Osteocyte (in vitro differentiated cells): Measurements from ENCODE around the gene CAMK1D. TPM values are rescaled to one million over a fixed set of nuclear protein-coding genes. Genes with fewer than 3 reads are reported as not detected.
"Not testable (repeated sequence)": the region's sequence is repeated elsewhere in the genome, so short reads cannot be mapped to it uniquely, and the experiment has no call there.

ENCODE experiments used
- DNase-seq: peaks from one replicate; pipeline ENCODE4 v3.0.0; 2021; ENCODE audit warnings: mixed read lengths; ENCODE audit not compliant: unreplicated experiment; ENCODE audit errors: extremely low spot score
- H3K27ac Mint-ChIP-seq: one replicate; pipeline ENCODE4 v1.8.0; 2021; ENCODE audit warnings: mild to moderate bottlenecking, mixed read lengths; ENCODE audit not compliant: unreplicated experiment
- H3K27me3 Mint-ChIP-seq: one replicate; pipeline ENCODE4 v1.8.0; 2021; ENCODE audit warnings: mixed read lengths; ENCODE audit not compliant: unreplicated experiment
- H3K36me3 Mint-ChIP-seq: one replicate; pipeline ENCODE4 v1.8.0; 2021; ENCODE audit warnings: mixed read lengths; ENCODE audit not compliant: unreplicated experiment
- H3K4me1 Mint-ChIP-seq: one replicate; pipeline ENCODE4 v1.8.0; 2021; ENCODE audit warnings: mixed read lengths; ENCODE audit not compliant: unreplicated experiment
- H3K4me3 Mint-ChIP-seq: one replicate; pipeline ENCODE4 v1.8.0; 2021; ENCODE audit warnings: mild to moderate bottlenecking, moderate library complexity, mixed read lengths; ENCODE audit not compliant: unreplicated experiment
- H3K9me3 Mint-ChIP-seq: one replicate; pipeline ENCODE4 v1.8.0; 2021; ENCODE audit warnings: mixed read lengths; ENCODE audit not compliant: unreplicated experiment
- total RNA-seq: library from RNA; stranded (reverse); gene quantifications from 2 replicates; pipeline ENCODE4 v1.2.1, GENCODE V29; 2021
- TF ChIP-seq, protein P1 (sequence below): fragments of 200-600 bp; sonication (generic); IDR thresholded peaks from 2 replicates; pipeline ENCODE4 v1.5.0; 2021; ENCODE audit warnings: antibody characterized with exemption, mild to moderate bottlenecking, moderate library complexity

CAMK1D gene
- total RNA-seq, 1 donor from 2014 or later: 13.7 TPM

DNA sequence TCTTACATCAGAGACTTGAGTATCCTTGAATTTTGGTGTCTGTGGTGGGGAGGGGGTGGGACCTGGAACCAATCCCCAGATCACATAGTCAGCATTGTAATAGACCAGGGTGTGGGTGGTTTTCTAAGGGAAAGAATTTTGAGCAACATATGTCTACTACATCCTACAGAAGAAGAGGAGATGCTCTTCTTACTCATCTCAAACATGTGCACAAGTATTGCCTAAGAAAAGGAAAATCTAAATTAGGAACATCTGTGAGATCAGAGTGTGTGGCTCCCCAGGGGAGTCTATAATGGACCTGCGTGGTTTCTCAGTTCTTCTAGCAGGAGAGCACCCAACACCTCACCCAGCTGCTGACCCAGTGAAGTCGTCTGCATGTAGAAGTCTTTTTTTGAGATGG is 503.3 kb downstream of the CAMK1D start:
- Mint-ChIP-seq H3K9me3 (no peaks in the 10 kb centered on the region), H3K4me1 (peaks cover 4% of the 10 kb centered on the region), H3K36me3 (no peaks in the 10 kb centered on the region), H3K4me3 (no peak overlapping the region), H3K27ac (no peak overlapping the region), H3K27me3 (peaks cover 27% of the 10 kb centered on the region)
- TF ChIP-seq, protein P1, sequence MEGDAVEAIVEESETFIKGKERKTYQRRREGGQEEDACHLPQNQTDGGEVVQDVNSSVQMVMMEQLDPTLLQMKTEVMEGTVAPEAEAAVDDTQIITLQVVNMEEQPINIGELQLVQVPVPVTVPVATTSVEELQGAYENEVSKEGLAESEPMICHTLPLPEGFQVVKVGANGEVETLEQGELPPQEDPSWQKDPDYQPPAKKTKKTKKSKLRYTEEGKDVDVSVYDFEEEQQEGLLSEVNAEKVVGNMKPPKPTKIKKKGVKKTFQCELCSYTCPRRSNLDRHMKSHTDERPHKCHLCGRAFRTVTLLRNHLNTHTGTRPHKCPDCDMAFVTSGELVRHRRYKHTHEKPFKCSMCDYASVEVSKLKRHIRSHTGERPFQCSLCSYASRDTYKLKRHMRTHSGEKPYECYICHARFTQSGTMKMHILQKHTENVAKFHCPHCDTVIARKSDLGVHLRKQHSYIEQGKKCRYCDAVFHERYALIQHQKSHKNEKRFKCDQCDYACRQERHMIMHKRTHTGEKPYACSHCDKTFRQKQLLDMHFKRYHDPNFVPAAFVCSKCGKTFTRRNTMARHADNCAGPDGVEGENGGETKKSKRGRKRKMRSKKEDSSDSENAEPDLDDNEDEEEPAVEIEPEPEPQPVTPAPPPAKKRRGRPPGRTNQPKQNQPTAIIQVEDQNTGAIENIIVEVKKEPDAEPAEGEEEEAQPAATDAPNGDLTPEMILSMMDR: no peak
- DNase-seq: no peak

DNA sequence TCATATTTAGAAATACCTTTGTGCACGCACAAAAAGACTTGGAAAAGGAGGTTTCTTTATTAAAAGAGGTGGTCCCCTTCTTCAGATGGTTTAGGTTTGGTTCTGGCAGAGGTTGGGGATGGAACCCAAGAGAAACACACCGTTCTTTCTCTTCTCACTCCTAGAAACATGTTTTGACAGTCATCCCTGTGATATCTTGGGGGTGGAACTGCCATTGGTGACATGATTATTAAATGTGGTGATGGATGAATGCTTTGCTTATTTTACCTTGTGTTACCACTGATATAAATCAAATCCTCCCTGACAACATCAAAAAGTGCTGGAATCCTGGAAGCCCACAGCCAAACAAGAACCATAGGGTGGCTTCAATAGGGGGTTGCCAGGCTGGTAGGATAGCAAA is 505.6 kb downstream of the CAMK1D start:
- Mint-ChIP-seq H3K36me3 (no peaks in the 10 kb centered on the region), H3K4me1 (no peaks in the 10 kb centered on the region), H3K4me3 (no peak overlapping the region), H3K27me3 (peaks cover 50% of the 10 kb centered on the region), H3K27ac (no peak overlapping the region), H3K9me3 (peaks cover 6% of the 10 kb centered on the region)
- TF ChIP-seq, protein P1: no peak
- no peak for DNase-seq

DNA sequence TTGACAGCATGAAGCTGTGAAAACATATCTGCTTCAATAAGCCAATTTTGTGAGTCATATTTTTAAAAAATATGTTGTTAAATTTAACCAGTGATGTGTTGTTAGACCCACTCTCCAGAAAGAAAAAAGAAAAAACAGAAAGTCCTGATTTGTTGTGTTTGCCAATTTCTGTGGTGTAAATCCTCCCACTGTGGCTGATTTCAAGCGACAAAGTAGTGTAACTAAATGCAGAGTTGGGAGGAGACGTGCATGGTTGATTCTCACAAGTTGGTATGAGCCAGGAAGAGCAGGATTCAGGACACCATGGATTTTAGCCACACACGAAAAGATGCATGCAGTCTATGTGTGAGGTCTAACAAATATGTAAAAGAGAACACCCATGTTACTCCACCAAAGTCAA is 513.1 kb downstream of the CAMK1D start:
- H3K36me3 Mint-ChIP-seq: no peaks in the 10 kb centered on the region

DNA sequence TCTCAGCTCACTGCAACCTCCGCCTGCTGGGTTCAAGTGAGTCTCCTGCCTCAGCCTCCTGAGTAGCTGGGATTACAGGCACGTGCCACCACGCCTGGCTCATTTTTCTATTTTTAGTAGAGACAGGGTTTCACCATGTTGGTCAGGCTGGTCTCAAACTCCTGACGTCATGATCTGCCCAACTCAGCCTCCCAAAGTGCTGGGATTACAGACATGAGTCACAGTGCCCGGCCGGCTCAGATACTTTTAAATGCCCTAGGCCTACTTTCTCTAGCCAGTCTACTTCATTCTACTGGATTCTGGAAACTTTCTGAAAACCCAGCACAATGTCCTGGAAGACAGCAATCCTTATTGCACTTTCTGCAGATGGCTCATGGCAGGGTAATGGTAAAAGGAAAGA is 516.2 kb downstream of the CAMK1D start:
- H3K36me3 Mint-ChIP-seq, H3K27ac Mint-ChIP-seq, H3K4me3 Mint-ChIP-seq, H3K9me3 Mint-ChIP-seq, DNase-seq, H3K4me1 Mint-ChIP-seq: not testable (repeated sequence)
- peaks cover 22% of the 10 kb centered on the region for H3K27me3 Mint-ChIP-seq

More for the DNA sequence above, 513.1 kb downstream of the CAMK1D start:
- Mint-ChIP-seq H3K27ac (no peak overlapping the region), H3K27me3 (peaks cover 42% of the 10 kb centered on the region), H3K4me3 (no peak overlapping the region), H3K4me1 (no peaks in the 10 kb centered on the region), H3K9me3 (peaks cover 13% of the 10 kb centered on the region)
- DNase-seq: no peak
- TF ChIP-seq, protein P1: no peak

DNA sequence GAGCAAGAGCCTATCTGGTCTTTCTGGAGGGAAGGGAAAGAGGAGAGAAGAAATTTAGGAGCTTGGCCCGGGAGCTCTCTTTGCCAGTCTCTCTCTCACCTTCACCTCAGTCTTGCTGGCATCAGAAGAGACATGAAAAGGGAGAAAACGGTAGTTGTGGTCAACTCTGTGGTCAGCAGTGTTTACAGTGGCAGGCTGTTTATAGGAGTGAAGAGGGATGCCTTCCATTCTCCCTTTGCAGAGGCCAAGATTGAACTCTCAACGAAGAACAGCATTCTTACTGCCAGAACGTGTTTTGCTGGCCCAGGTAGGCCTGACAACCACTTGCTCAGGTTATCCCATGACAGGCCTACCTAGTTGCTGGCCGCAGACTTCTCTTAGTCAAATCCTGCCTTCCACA is 518.9 kb downstream of the CAMK1D start:
- Mint-ChIP-seq H3K36me3 (no peaks in the 10 kb centered on the region), H3K27ac (no peak overlapping the region), H3K27me3 (peaks cover 33% of the 10 kb centered on the region), H3K9me3 (no peaks in the 10 kb centered on the region), H3K4me3 (no peak overlapping the region), H3K4me1 (no peaks in the 10 kb centered on the region)
- no peak for DNase-seq
- TF ChIP-seq, protein P1: no peak

DNA sequence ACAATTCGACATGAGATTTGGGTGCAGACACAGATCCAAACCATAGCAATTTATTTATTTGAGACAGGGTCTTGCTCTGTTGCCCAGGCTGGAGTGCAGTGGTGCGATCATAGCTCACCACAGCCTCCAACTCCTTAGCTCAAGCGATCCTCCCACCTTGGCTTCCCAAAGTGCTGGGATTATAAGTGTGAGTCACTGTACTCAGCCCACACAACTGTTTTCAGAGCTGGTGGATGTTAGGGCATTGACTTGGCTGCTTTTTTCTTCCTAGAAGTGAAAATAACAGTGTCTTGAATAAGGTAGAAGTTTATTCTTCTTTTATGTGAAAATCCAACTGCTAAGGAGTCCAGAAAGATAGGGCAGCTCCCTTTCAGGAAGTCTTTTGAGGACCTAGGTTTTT is 520.1 kb downstream of the CAMK1D start:
- H3K4me1 Mint-ChIP-seq: no peaks in the 10 kb centered on the region
- no peak overlapping the region for H3K4me3 Mint-ChIP-seq
- no peaks in the 10 kb centered on the region for H3K36me3 Mint-ChIP-seq
- DNase-seq: no peak
- H3K27me3 Mint-ChIP-seq: peaks cover 34% of the 10 kb centered on the region
- no peaks in the 10 kb centered on the region for H3K9me3 Mint-ChIP-seq
- TF ChIP-seq, protein P1: no peak
- no peak overlapping the region for H3K27ac Mint-ChIP-seq
